K562 (cell line): ENCODE results near the gene SLC39A11. TPM values are rescaled to one million over a fixed set of nuclear protein-coding genes. Genes with fewer than 3 reads are reported as not detected.

ENCODE experiments used
- ATAC-seq: fragments of 200-7000 bp; cut with Tn5 transposase; 3 replicates; pipeline ENCODE4 v1.9.1; 2020; ENCODE audit warnings: moderate library complexity
- BruUV-seq: library from RNA; stranded (reverse); fragments of 400-500 nt; replicated peaks from 2 replicates; lab custom pipeline; 2021; lab: Mats Ljungman, UMichigan
- CTCF ChIA-PET: fragments of 300-600 bp; formaldehyde crosslinking; extraction: SDS; loops from one replicate; lab custom pipeline; 2021; ENCODE audit warnings: low intra/inter-chr PET ratio; lab: Yijun Ruan, JAX
- POLR2A ChIA-PET: fragments of 300-600, 350-650 bp; sonication (Branson Sonifier 250); formaldehyde crosslinking; extraction: SDS; loops from one replicate; lab custom pipeline; 2021; ENCODE audit warnings: antibody characterized with exemption, inconsistent platforms; lab: Yijun Ruan, JAX
- DNase-seq, 4 experiments: peaks; one replicate each; pipeline versions ENCODE4 v3.0.0 to v3.0.0-alpha.2; 2011 to 2018; ENCODE audit warnings: low spot score in 3 of 4, mixed read lengths in 3 of 4; ENCODE audit errors: extremely low read depth in 1 of 4
- FAIRE-seq: peaks from 2 replicates; lab custom pipeline; 2011; peaks lifted over from hg19 to GRCh38; lab: Jason Lieb, UNC
- H2AFZ ChIP-seq: 2 replicates; pipeline ENCODE4 v1.6.0; 2011; ENCODE audit warnings: low read depth, low read length, control low read depth, inconsistent platforms
- H3K27ac ChIP-seq: fragments of 200-600 bp; 3 replicates; pipeline ENCODE4 v1.8.0; 2011; ENCODE audit warnings: low read depth, mild to moderate bottlenecking, control low read depth, inconsistent platforms, low read length, moderate library complexity, mixed read lengths; ENCODE audit errors: extremely low read depth
- H3K27me3 ChIP-seq, 2 experiments: fragments of 300-600 bp in 1 of 2; 2 replicates in 1 of 2; 3 replicates in 1 of 2; pipeline versions ENCODE4 v1.6.0 to v1.8.0; 2011; ENCODE audit warnings: inconsistent platforms in 2 of 2, low read length in 2 of 2, mild to moderate bottlenecking in 1 of 2, mixed read lengths in 1 of 2, moderate library complexity in 1 of 2; ENCODE audit not compliant: control insufficient read depth in 2 of 2, insufficient read depth in 2 of 2
- H3K36me3 ChIP-seq: fragments of 300-600 bp; 3 replicates; pipeline ENCODE4 v1.8.0; 2011; ENCODE audit warnings: mild to moderate bottlenecking, low read length, inconsistent platforms; ENCODE audit not compliant: control insufficient read depth, insufficient read depth
- H3K4me1 ChIP-seq, 2 experiments: fragments of 200-600 bp in 1 of 2; replicated peaks in 1 of 2; 2 replicates in 1 of 2; 3 replicates in 1 of 2; pipeline versions ENCODE4 v1.5.1 to v1.8.0; 2011; ENCODE audit warnings: inconsistent platforms in 2 of 2, low read length in 2 of 2, mild to moderate bottlenecking in 1 of 2, mixed read lengths in 1 of 2, moderate library complexity in 1 of 2; ENCODE audit not compliant: control insufficient read depth in 2 of 2, insufficient read depth in 2 of 2
- H3K4me2 ChIP-seq: 2 replicates; pipeline ENCODE4 v1.6.1; 2011; ENCODE audit warnings: low read length, control low read depth, inconsistent platforms, mixed read lengths; ENCODE audit not compliant: insufficient read depth
- H3K4me3 ChIP-seq: fragments of 200-600 bp; sonication (generic), shearing (Covaris generic); 2 replicates; pipeline ENCODE4 v1.5.1; 2016; ENCODE audit warnings: control low read depth, inconsistent platforms
- H3K79me2 ChIP-seq: fragments of 200-600 bp; 3 replicates; pipeline ENCODE4 v1.8.0; 2011; ENCODE audit warnings: low read length, inconsistent platforms; ENCODE audit not compliant: control insufficient read depth, insufficient read depth
- H3K9ac ChIP-seq, 2 experiments: 2 replicates each; pipeline versions ENCODE4 v1.6.0 to v1.6.1; 2011; ENCODE audit warnings: low read depth in 2 of 2, low read length in 2 of 2, control low read depth in 1 of 2, inconsistent platforms in 1 of 2, mild to moderate bottlenecking in 1 of 2, mixed read lengths in 1 of 2; ENCODE audit not compliant: insufficient read depth in 1 of 2
- H3K9me1 ChIP-seq: one replicate; pipeline ENCODE4 v1.6.0; 2011; ENCODE audit warnings: inconsistent platforms, mild to moderate bottlenecking, low read length, moderate library complexity; ENCODE audit not compliant: control insufficient read depth, insufficient read depth
- H3K9me3 ChIP-seq: replicated peaks from 2 replicates; pipeline ENCODE4 v1.5.1; 2011; ENCODE audit warnings: low read depth, low read length, inconsistent platforms; ENCODE audit not compliant: control insufficient read depth, insufficient read depth
- H4K20me1 ChIP-seq: replicated peaks from 2 replicates; pipeline ENCODE4 v1.6.1; 2011; ENCODE audit warnings: low read length, inconsistent platforms, mixed read lengths; ENCODE audit not compliant: control insufficient read depth, insufficient read depth
- JUND ChIP-seq, 2 experiments: IDR thresholded peaks; 2 replicates in 1 of 2; 3 replicates in 1 of 2; pipeline ENCODE4 v1.6.1; 2011; ENCODE audit warnings: borderline replicate concordance in 2 of 2, low read depth in 2 of 2, low read length in 2 of 2, improper control_type of control experiment in 1 of 2, missing biosample characterization in 1 of 2, missing genetic modification characterization in 1 of 2, missing genetic modification reagents in 1 of 2
- MEF2A ChIP-seq: IDR thresholded peaks from 2 replicates; pipeline ENCODE4 v1.6.1; 2011; ENCODE audit warnings: low read depth, mild to moderate bottlenecking, low read length, moderate library complexity; ENCODE audit not compliant: control insufficient read depth
- RBBP5 ChIP-seq: fragments of 200-600 bp; sonication (generic); IDR thresholded peaks from 2 replicates; pipeline ENCODE4 v1.6.1; 2012; ENCODE audit warnings: borderline replicate concordance, mild to moderate bottlenecking, low read length, control low read depth, inconsistent platforms; ENCODE audit not compliant: insufficient read depth, poor library complexity, severe bottlenecking
- ZNF644 ChIP-seq: fragments of 200-800 bp; sonication (Bioruptor generic); IDR thresholded peaks from 2 replicates; pipeline ENCODE4 v1.6.1; 2016; ENCODE audit warnings: low read depth, missing genetic modification characterization, missing compliant biosample characterization
- ZNF764 ChIP-seq: fragments of 250-450 bp; sonication (Bioruptor Pico); IDR thresholded peaks from 2 replicates; pipeline ENCODE4 v1.4.0; 2020; ENCODE audit warnings: low read depth, mild to moderate bottlenecking, moderate library complexity
- WGBS: fragments of 100-300 bp; shearing (Covaris generic); methylation state at CpG from one replicate; pipeline ENCODE4 v1.1.6; 2016; ENCODE audit warnings: low coverage, mixed read lengths; ENCODE audit not compliant: insufficient coverage; ENCODE audit errors: missing lambda C conversion rate; 5-methylcytosine and 5-hydroxymethylcytosine counted together
- in situ Hi-C: fragments of 300-500 bp; cut with MboI; formaldehyde crosslinking; loops from 4 replicates; pipeline ENCODE4 v1.15.0; 2018; ENCODE audit warnings: inconsistent platforms, mixed read lengths
- intact Hi-C: fragments of 100-400 bp; cut with micrococcal nuclease; formaldehyde crosslinking; loops from 2 replicates; pipeline ENCODE4 v1.14.2; 2022
- polyA plus RNA-seq, 8 experiments: library from polyadenylated mRNA; depleted of rRNA in 4 of 8; stranded (reverse) in 5 of 8; unstranded in 3 of 8; fragments of >200 nt; fragmentation: Nextera tagmentation in 2 of 8; fragmentation: Illumina TruSeq in 1 of 8; extraction: Ambion mirVana in 2 of 8; extraction: Trizol in 1 of 8; gene quantifications; 2 replicates each; pipeline versions ENCODE4 v1.2.1 to v1.2.3, GENCODE V29; 2011 to 2014; ENCODE audit warnings: inconsistent platforms in 1 of 8, missing spikeins in 1 of 8
- total RNA-seq, 7 experiments: library from RNA; depleted of rRNA in 6 of 7; stranded (reverse); fragments of >200 nt in 6 of 7; fragmentation: Illumina TruSeq in 2 of 7; extraction: Trizol in 2 of 7; gene quantifications; 2 replicates each; pipeline versions ENCODE4 v1.2.1 to v1.2.3, GENCODE V29; 2011 to 2021; ENCODE audit warnings: low replicate concordance in 1 of 7
- TF ChIP-seq, protein P1 (sequence below): fragments of 450-650 bp; IDR thresholded peaks from 2 replicates; pipeline ENCODE4 v1.7.1; 2018; ENCODE audit warnings: mild to moderate bottlenecking, low read depth; ENCODE audit not compliant: partially characterized antibody

Gene SLC39A11
- total and polyA plus RNA-seq, 9 of the 15 experiments (the other 6 are each of a cell fraction or from before 2014, with no cell fraction given) = 10.5 to 26.4 (median 13.4) TPM

DNA sequence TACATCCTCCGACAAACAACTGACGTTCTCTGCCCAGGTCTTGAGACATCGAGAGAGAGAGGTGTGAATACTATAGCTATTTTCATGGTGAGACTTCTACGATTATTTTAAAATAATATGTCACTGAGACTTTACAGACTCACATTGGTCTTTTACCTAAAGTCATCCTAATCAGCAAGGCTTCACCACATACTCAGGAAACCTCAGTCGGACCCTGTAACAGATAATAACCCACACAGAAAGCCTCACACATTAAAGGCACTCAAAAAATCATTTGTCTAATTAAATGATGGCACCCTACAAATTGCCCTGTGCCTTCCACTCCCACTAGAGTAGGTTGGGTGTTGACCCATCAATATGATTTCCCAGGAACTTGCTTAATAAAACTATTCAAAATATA lies 19.8 kb upstream of the SLC39A11 start:
- DNase-seq = no peak
- no peak overlapping the region for H3K27ac ChIP-seq
- no peaks in the 10 kb centered on the region for H3K36me3 ChIP-seq
- H3K9me1 ChIP-seq = no peaks in the 10 kb centered on the region
- no peaks in the 10 kb centered on the region for H3K9me3 ChIP-seq
- H3K27me3 ChIP-seq = peaks cover 6 to 20% of the 10 kb centered on the region in 2 experiments
- intact Hi-C loops (no loop called here), in situ Hi-C loops (no loop called here)
- H3K9ac ChIP-seq = no peak overlapping the region
- ChIA-PET POLR2A (interaction anchor here (0.7 to 1.7 kb wide), 2 partner anchors 10 to 11 kb away, joined by 3 to 4 read pairs; no protein-coding TSS in a partner anchor), CTCF (no interaction called here)
- TF ChIP-seq ZNF764 (CRISPR knock-in tag) = no peak
- no peak for ATAC-seq
- H4K20me1 ChIP-seq = no peaks in the 10 kb centered on the region
- H3K4me2 ChIP-seq = no peak overlapping the region
- 24% methylated on average over 3 of the region's 5 CpGs for WGBS
- H3K4me1 ChIP-seq = no peaks in the 10 kb centered on the region
- H3K79me2 ChIP-seq = no peaks in the 10 kb centered on the region
- H3K4me3 ChIP-seq = no peak overlapping the region
- no peak overlapping the region for H2AFZ ChIP-seq
- no TSS peak for BruUV-seq
- FAIRE-seq = no peak

DNA sequence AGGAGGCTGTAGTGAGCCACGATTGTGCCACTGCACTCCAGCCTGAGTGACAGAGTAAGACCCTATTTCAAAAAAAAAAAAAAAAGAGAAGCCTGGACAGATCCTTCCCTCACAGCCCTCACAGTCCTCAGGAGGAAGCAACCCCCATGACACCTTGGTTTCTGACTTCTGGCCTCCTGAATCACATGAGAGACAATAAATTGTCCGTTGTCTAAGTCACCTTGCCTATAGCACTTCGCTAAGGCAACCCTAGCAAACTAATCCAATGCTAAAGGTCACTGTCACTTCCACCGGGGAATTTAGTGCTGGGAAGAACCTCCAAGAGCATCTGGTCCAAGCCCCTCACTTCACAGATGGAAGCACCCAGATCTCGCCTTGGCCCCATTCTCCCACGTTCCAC lies 18.9 kb upstream of the SLC39A11 start:
- intact Hi-C loops = no loop called here

More for the DNA sequence above, 18.9 kb upstream of the SLC39A11 start:
- DNase-seq = no peak
- WGBS = 26% methylated on average over 5 of the region's 6 CpGs
- Histone ChIP-seq H3K4me1 (no peaks in the 10 kb centered on the region), H2AFZ (no peak overlapping the region), H3K9ac (no peak overlapping the region), H3K27me3 (peaks cover 4 to 20% of the 10 kb centered on the region in 2 experiments), H3K4me2 (no peak overlapping the region), H3K9me3 (no peaks in the 10 kb centered on the region), H3K4me3 (no peak overlapping the region), H3K27ac (no peak overlapping the region), H3K9me1 (no peaks in the 10 kb centered on the region), H3K36me3 (no peaks in the 10 kb centered on the region), H4K20me1 (no peaks in the 10 kb centered on the region), H3K79me2 (no peaks in the 10 kb centered on the region)
- no peak for FAIRE-seq
- in situ Hi-C loops = no loop called here
- no TSS peak for BruUV-seq
- POLR2A ChIA-PET = no interaction called here
- CTCF ChIA-PET = no interaction called here
- TF ChIP-seq MEF2A (no peak), RBBP5 (no peak), JUND (IDR thresholded peaks at IDR 0.05; ENCODE audit: borderline replicate concordance, low read depth, low read length) (no peak), JUND (tag; IDR thresholded peaks at IDR 0.05; ENCODE audit: borderline replicate concordance, low read depth, low read length) (no peak), ZNF644 (tag) (no peak)
- TF ChIP-seq, protein P1, sequence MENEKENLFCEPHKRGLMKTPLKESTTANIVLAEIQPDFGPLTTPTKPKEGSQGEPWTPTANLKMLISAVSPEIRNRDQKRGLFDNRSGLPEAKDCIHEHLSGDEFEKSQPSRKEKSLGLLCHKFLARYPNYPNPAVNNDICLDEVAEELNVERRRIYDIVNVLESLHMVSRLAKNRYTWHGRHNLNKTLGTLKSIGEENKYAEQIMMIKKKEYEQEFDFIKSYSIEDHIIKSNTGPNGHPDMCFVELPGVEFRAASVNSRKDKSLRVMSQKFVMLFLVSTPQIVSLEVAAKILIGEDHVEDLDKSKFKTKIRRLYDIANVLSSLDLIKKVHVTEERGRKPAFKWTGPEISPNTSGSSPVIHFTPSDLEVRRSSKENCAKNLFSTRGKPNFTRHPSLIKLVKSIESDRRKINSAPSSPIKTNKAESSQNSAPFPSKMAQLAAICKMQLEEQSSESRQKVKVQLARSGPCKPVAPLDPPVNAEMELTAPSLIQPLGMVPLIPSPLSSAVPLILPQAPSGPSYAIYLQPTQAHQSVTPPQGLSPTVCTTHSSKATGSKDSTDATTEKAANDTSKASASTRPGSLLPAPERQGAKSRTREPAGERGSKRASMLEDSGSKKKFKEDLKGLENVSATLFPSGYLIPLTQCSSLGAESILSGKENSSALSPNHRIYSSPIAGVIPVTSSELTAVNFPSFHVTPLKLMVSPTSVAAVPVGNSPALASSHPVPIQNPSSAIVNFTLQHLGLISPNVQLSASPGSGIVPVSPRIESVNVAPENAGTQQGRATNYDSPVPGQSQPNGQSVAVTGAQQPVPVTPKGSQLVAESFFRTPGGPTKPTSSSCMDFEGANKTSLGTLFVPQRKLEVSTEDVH = no peak
- no peak for ATAC-seq
